Prostate gland (tissue), 2 donors: Measurements from ENCODE around the gene HOXB5.

Experiments used
- CTCF ChIP-seq, 4 experiments: fragments of 200-600 bp in 2 of 4; fragments of 450-650 bp in 2 of 4; sonication (generic) in 2 of 4; IDR thresholded peaks; 1 replicate in 3 of 4; 2 replicates in 1 of 4; pipeline ENCODE4 v1.5.1; 2016 to 2019; ENCODE audit warnings: antibody characterized with exemption in 4 of 4, mild to moderate bottlenecking in 2 of 4, moderate library complexity in 2 of 4
- POLR2A ChIP-seq: fragments of 450-650 bp; IDR thresholded peaks from one replicate; pipeline ENCODE4 v1.6.1; 2016; ENCODE audit warnings: antibody characterized with exemption, mild to moderate bottlenecking
- POLR2AphosphoS5 ChIP-seq: sonication (generic); formaldehyde crosslinking; IDR thresholded peaks from one replicate; pipeline ENCODE4 v1.6.1; 2017; ENCODE audit warnings: antibody characterized with exemption

GRCh38 chr17:48570325-48571023 is 23.1 kb downstream of the HOXB5 start:
- TF ChIP-seq CTCF (IDR thresholded peaks at IDR 0.05), result no peak
- no peak for TF ChIP-seq POLR2AphosphoS5
- TF ChIP-seq POLR2A, result no peak
